Stomach (tissue), 4 donors: ENCODE data around the gene PLOD2.

Experiments
- CTCF ChIP-seq, 7 experiments: fragments of 450-650 bp in 4 of 7; fragments of 200-600 bp in 3 of 7; sonication (generic) in 3 of 7; IDR thresholded peaks; one replicate each; pipeline ENCODE4 v1.5.1; 2016 to 2019; ENCODE audit warnings: antibody characterized with exemption in 7 of 7, control low read depth in 2 of 7, mild to moderate bottlenecking in 1 of 7
- POLR2A ChIP-seq, 4 donors: fragments of 450-650 bp; IDR thresholded peaks; one replicate each; pipeline ENCODE4 v1.6.1; 2016; ENCODE audit warnings: antibody characterized with exemption in 4 of 4, control low read depth in 2 of 4, mild to moderate bottlenecking in 1 of 4, moderate library complexity in 1 of 4
- POLR2AphosphoS5 ChIP-seq, 3 donors: sonication (generic); formaldehyde crosslinking; IDR thresholded peaks; one replicate each; pipeline ENCODE4 v1.6.1; 2016; ENCODE audit warnings: antibody characterized with exemption in 3 of 3

- no peak for TF ChIP-seq CTCF (IDR thresholded peaks at IDR 0.05)
- no peak for TF ChIP-seq POLR2A (IDR thresholded peaks at IDR 0.05)
- no peak for TF ChIP-seq POLR2AphosphoS5 (IDR thresholded peaks at IDR 0.05)
Measured at GRCh38 chr3:146040630-146041029, 120.4 kb downstream of the PLOD2 start.
